Measurements from ENCODE around the gene MED6. TPM values are rescaled to one million over a fixed set of nuclear protein-coding genes. Genes with fewer than 3 reads are reported as not detected.
A peak's percentile ranks its signal among the peaks of the same experiment; 100 is the strongest.

MED6 gene
- total and polyA plus RNA-seq, 2 of the 13 experiments (the other 11 are each of a cell fraction or from before 2014, with no cell fraction given), result 44.8 to 47.8 TPM

- no peak overlapping the region for H3K27ac ChIP-seq (ENCODE audit: extremely low read length, insufficient read depth, low read length)
- DNase-seq (ENCODE audit: low spot score) (no peak), ATAC-seq (no peak), FAIRE-seq (no peak)
- H3K36me3 ChIP-seq (replicated peaks in 1 of 2; ENCODE audit: control insufficient read depth in 1 of 2, insufficient read depth in 2 of 2, low read length in 2 of 2), result peaks cover 0 to 4% of the 10 kb centered on the region in 2 experiments; a peak in 2 of 5 replicates
- H3K79me2 ChIP-seq (ENCODE audit: insufficient read depth, low read length), result peaks cover 43% of the 10 kb centered on the region
- ChIA-PET CTCF (ENCODE audit: low intra/inter-chr PET ratio, low total read pairs) (no interaction called here), POLR2A (interaction anchor here (1.0 to 1.6 kb wide), 2 partner anchors 106 to 208 kb away, joined by 3 to 6 read pairs; partner anchors contain the start of gene MAP3K9)
- H3K9ac ChIP-seq (ENCODE audit: insufficient read depth, low read depth, low read length), result peak overlapping the region; percentile 62
- 82% methylated on average over 3 of the region's 3 CpGs for WGBS (ENCODE audit: low lambda C conversion rate)
- H3K27me3 ChIP-seq (ENCODE audit: control insufficient read depth in 1 of 2, insufficient read depth in 2 of 2, low read length in 2 of 2), result peaks cover 0 to 7% of the 10 kb centered on the region in 2 experiments; a peak in 1 of 5 replicates
- H2AFZ ChIP-seq (ENCODE audit: low read length), result peak overlapping the region; percentile 78
- intact Hi-C loops (cut with micrococcal nuclease; ENCODE audit: unreplicated experiment), result no loop called here
- no peak for TF ChIP-seq ZNF354B (CRISPR knock-in tag; IDR thresholded peaks at IDR 0.05)
- TF ChIP-seq ZNF280D (CRISPR knock-in tag; IDR thresholded peaks at IDR 0.05), result no peak
- no peak for TF ChIP-seq JUND (CRISPR knock-in tag; IDR thresholded peaks at IDR 0.05)
- TF ChIP-seq FOXA3 (CRISPR knock-in tag; IDR thresholded peaks at IDR 0.05), result no peak
- TF ChIP-seq SNAPC5 (CRISPR knock-in tag; IDR thresholded peaks at IDR 0.05; ENCODE audit: borderline replicate concordance), result no peak
- no peak for TF ChIP-seq ZNF138 (CRISPR knock-in tag; IDR thresholded peaks at IDR 0.05; ENCODE audit: low read depth)
- no peak for TF ChIP-seq GRHL1 (CRISPR knock-in tag; conservative IDR thresholded peaks at IDR 0.05)
- no peak for TF ChIP-seq DDIT3 (CRISPR knock-in tag; IDR thresholded peaks at IDR 0.05)
- TF ChIP-seq NFE2L1 (CRISPR knock-in tag; IDR thresholded peaks at IDR 0.05; ENCODE audit: borderline replicate concordance), result no peak
- H4K20me1 ChIP-seq (ENCODE audit: insufficient read depth, low read length), result no peaks in the 10 kb centered on the region; the same call in 1 of the 2 replicates
- H3K4me2 ChIP-seq (ENCODE audit: low read depth, low read length), result peak overlapping the region; percentile 94
- H3K9me3 ChIP-seq (ENCODE audit: low read length), result no peaks in the 10 kb centered on the region
- TSS peak; percentile 52 for BruUV-seq (replicated peaks)
- in situ Hi-C loops (cut with HindIII; ENCODE audit: extremely low pct_ligation_motif_present, low pct_unique_long_range_greater_than_20kb), result loop anchor here (25.0 kb wide), 1 partner anchor 361 kb away; no protein-coding TSS in a partner anchor
- H3K4me1 ChIP-seq (ENCODE audit: insufficient read depth, low read length), result peaks cover 23% of the 10 kb centered on the region
- peak overlapping the region; percentile 52 to 64 (median 63) for H3K4me3 ChIP-seq (replicated peaks in 1 of 3; ENCODE audit: insufficient read depth in 1 of 3, low read depth in 2 of 3, low read length in 3 of 3)
These were observed 707 bp upstream of the MED6 start for GRCh38 chr14:70601162-70601561.

Measured in HepG2 (cell line).